Upper lobe of left lung (tissue), 4 donors: ENCODE data around the gene CHAD.

Experiments used
- CTCF ChIP-seq, 6 experiments: fragments of 450-650 bp in 4 of 6; fragments of 200-600 bp in 2 of 6; sonication (generic) in 2 of 6; IDR thresholded peaks; one replicate each; pipeline ENCODE4 v1.5.1; 2016 to 2019; ENCODE audit warnings: antibody characterized with exemption in 6 of 6
- POLR2AphosphoS5 ChIP-seq, 2 donors: sonication (generic); formaldehyde crosslinking; IDR thresholded peaks; one replicate each; pipeline ENCODE4 v1.5.1; 2017; ENCODE audit warnings: antibody characterized with exemption in 2 of 2

GRCh38 chr17:50501054-50501453 is 32.4 kb upstream of the CHAD start:
- TF ChIP-seq CTCF (IDR thresholded peaks at IDR 0.05) (peak in 2 of 6 experiments; percentile 17 to 27), POLR2AphosphoS5 (IDR thresholded peaks at IDR 0.05) (no peak)
